Lower lobe of right lung (tissue), 2 donors: ENCODE measurements around the gene AK4. TPM values are rescaled to one million over a fixed set of nuclear protein-coding genes. Genes with fewer than 3 reads are reported as not detected.
A peak's percentile ranks its signal among the peaks of the same experiment; 100 is the strongest.
"Not testable (repeated sequence)": the region's sequence is repeated elsewhere in the genome, so short reads cannot be mapped to it uniquely, and the experiment has no call there.

Experiments
- ATAC-seq, 2 donors: fragments of 200-7000 bp; cut with Tn5 transposase; one replicate each; pipeline ENCODE4 v1.9.1; 2020 to 2022; ENCODE audit warnings: mild to moderate bottlenecking in 2 of 2, moderate library complexity in 2 of 2
- DNase-seq: peaks from one replicate; pipeline ENCODE4 v3.0.0-alpha.2; 2020
- H3K27ac ChIP-seq: fragments of 200-600 bp; one replicate; pipeline ENCODE4 v1.8.0; 2022
- H3K27me3 ChIP-seq: fragments of 200-600 bp; one replicate; pipeline ENCODE4 v1.8.0; 2022; ENCODE audit warnings: low read depth
- H3K36me3 ChIP-seq: fragments of 200-600 bp; one replicate; pipeline ENCODE4 v1.8.0; 2022; ENCODE audit warnings: mild to moderate bottlenecking
- H3K4me1 ChIP-seq: fragments of 200-600 bp; one replicate; pipeline ENCODE4 v1.8.0; 2022
- H3K4me3 ChIP-seq: fragments of 200-600 bp; one replicate; pipeline ENCODE4 v1.8.0; 2022; ENCODE audit warnings: mild to moderate bottlenecking
- H3K9me3 ChIP-seq: fragments of 200-600 bp; one replicate; pipeline ENCODE4 v1.8.0; 2022
- intact Hi-C: fragments of 100-400 bp; cut with DNase I; formaldehyde crosslinking; loops from one replicate; pipeline ENCODE4 v1.11.0; 2022
- total RNA-seq: library from RNA; stranded (reverse); fragmentation: NEBNext Ultra II Directional; extraction: Animal tissue kit (Norgen Biotek cat#: 25700); gene quantifications from one replicate; pipeline ENCODE4 v1.2.1, GENCODE V29; 2021
- TF ChIP-seq, protein P1 (sequence below): fragments of 200-600 bp; IDR thresholded peaks from one replicate; pipeline ENCODE4 v1.8.0; 2022; ENCODE audit warnings: antibody characterized with exemption, mild to moderate bottlenecking
- donor health status: DM: no; HTN: yes; CAD: no; lungs with severe emphysema.

AK4 gene
- total RNA-seq, 1 donor from 2014 or later = 7.0 TPM

GRCh38 chr1:65232461-65232990 is 84.5 kb downstream of the AK4 start:
- TF ChIP-seq, protein P1, sequence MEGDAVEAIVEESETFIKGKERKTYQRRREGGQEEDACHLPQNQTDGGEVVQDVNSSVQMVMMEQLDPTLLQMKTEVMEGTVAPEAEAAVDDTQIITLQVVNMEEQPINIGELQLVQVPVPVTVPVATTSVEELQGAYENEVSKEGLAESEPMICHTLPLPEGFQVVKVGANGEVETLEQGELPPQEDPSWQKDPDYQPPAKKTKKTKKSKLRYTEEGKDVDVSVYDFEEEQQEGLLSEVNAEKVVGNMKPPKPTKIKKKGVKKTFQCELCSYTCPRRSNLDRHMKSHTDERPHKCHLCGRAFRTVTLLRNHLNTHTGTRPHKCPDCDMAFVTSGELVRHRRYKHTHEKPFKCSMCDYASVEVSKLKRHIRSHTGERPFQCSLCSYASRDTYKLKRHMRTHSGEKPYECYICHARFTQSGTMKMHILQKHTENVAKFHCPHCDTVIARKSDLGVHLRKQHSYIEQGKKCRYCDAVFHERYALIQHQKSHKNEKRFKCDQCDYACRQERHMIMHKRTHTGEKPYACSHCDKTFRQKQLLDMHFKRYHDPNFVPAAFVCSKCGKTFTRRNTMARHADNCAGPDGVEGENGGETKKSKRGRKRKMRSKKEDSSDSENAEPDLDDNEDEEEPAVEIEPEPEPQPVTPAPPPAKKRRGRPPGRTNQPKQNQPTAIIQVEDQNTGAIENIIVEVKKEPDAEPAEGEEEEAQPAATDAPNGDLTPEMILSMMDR = no peak
- H3K36me3 ChIP-seq = no peaks in the 10 kb centered on the region
- DNase-seq (no peak), ATAC-seq (no peak)
- H3K27me3 ChIP-seq = no peaks in the 10 kb centered on the region
- no peak overlapping the region for H3K27ac ChIP-seq
- H3K9me3 ChIP-seq = no peaks in the 10 kb centered on the region
- intact Hi-C loops = loop anchor here (10.0 kb wide), 1 partner anchor 452 kb away; no protein-coding TSS in a partner anchor
- H3K4me1 ChIP-seq = no peaks in the 10 kb centered on the region
- H3K4me3 ChIP-seq = no peak overlapping the region

DNA sequence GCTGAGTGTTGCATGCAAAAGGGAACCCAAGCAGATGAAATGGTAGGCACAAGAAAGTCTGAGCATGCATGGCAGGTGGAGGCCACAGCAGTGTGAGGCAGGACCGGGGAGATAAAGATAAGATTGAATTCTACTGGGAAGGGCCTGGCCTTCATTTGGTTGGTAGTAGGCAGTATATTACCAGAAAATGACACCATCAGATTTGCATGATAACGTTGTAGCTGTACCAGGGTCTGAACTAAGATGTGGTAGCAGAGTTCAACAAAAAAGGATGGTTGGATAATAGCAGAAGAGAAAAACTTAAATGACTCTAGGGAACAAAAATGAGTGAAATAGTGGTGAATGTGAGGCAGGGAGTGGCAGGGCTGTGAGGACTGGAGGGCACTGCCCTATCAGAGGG is 85.8 kb downstream of the AK4 start:
- intact Hi-C loops = loop anchor here (10.0 kb wide), 1 partner anchor 451 kb away; no protein-coding TSS in a partner anchor

GRCh38 chr1:65235867-65236805 is 88.1 kb downstream of the AK4 start:
- Histone ChIP-seq H3K36me3 (no peaks in the 10 kb centered on the region), H3K27ac (no peak overlapping the region), H3K4me1 (no peaks in the 10 kb centered on the region), H3K27me3 (no peaks in the 10 kb centered on the region), H3K4me3 (no peak overlapping the region), H3K9me3 (no peaks in the 10 kb centered on the region)
- intact Hi-C loops = loop anchor here (10.0 kb wide), 1 partner anchor 449 kb away; no protein-coding TSS in a partner anchor
- ATAC-seq = peak in 1 of 2 donors; percentile 35
- DNase-seq = no peak
- TF ChIP-seq, protein P1 = peak; percentile 56

More for the DNA sequence above, 85.8 kb downstream of the AK4 start:
- no peaks in the 10 kb centered on the region for H3K4me1 ChIP-seq
- H3K36me3 ChIP-seq = no peaks in the 10 kb centered on the region
- H3K9me3 ChIP-seq = no peaks in the 10 kb centered on the region
- no peak for ATAC-seq
- TF ChIP-seq, protein P1 = no peak
- no peak overlapping the region for H3K4me3 ChIP-seq
- no peaks in the 10 kb centered on the region for H3K27me3 ChIP-seq
- H3K27ac ChIP-seq = no peak overlapping the region
- no peak for DNase-seq

- intact Hi-C loops = loop anchor here (10.0 kb wide), 1 partner anchor 448 kb away; no protein-coding TSS in a partner anchor
- not testable (repeated sequence) for H3K27ac ChIP-seq, H3K36me3 ChIP-seq, H3K27me3 ChIP-seq, DNase-seq, H3K4me3 ChIP-seq, H3K4me1 ChIP-seq, ATAC-seq, H3K9me3 ChIP-seq
Measured at GRCh38 chr1:65237088-65237487, 89.1 kb downstream of the AK4 start.

GRCh38 chr1:65237503-65237902 is 89.5 kb downstream of the AK4 start:
- no peaks in the 10 kb centered on the region for H3K27me3 ChIP-seq
- DNase-seq = no peak
- H3K27ac ChIP-seq = no peak overlapping the region
- no peaks in the 10 kb centered on the region for H3K9me3 ChIP-seq
- TF ChIP-seq, protein P1 = no peak
- intact Hi-C loops = loop anchor here (10.0 kb wide), 1 partner anchor 447 kb away; no protein-coding TSS in a partner anchor
- no peak for ATAC-seq
- H3K4me3 ChIP-seq = no peak overlapping the region
- H3K36me3 ChIP-seq = no peaks in the 10 kb centered on the region
- no peaks in the 10 kb centered on the region for H3K4me1 ChIP-seq
